ENCODE results near the gene SERPINA12.

SERPINA12 gene

DNA sequence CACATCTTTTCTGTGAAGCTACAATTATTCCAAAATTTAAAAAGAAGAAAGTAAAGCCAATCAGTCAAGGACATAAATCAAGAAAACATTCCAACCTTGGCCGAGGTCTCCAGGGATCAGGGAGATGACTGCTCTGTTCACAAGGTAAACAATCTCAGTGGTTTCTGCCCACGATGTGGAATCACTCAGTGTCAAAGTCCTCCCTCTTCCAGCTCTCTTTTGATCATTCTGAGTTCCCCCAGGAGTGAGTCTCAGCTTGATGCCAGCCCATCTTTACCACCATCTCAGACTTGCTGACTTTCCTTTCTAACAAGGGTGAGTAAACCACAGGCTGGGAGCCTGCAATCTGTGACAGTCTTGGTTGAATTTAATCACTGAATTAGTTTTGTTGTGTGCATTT is 28.5 kb downstream of the SERPINA12 start:
- no peak for DNase-seq (ENCODE audit: low read depth in 1 of 2, low spot score in 1 of 2)
- TF ChIP-seq, protein P1, sequence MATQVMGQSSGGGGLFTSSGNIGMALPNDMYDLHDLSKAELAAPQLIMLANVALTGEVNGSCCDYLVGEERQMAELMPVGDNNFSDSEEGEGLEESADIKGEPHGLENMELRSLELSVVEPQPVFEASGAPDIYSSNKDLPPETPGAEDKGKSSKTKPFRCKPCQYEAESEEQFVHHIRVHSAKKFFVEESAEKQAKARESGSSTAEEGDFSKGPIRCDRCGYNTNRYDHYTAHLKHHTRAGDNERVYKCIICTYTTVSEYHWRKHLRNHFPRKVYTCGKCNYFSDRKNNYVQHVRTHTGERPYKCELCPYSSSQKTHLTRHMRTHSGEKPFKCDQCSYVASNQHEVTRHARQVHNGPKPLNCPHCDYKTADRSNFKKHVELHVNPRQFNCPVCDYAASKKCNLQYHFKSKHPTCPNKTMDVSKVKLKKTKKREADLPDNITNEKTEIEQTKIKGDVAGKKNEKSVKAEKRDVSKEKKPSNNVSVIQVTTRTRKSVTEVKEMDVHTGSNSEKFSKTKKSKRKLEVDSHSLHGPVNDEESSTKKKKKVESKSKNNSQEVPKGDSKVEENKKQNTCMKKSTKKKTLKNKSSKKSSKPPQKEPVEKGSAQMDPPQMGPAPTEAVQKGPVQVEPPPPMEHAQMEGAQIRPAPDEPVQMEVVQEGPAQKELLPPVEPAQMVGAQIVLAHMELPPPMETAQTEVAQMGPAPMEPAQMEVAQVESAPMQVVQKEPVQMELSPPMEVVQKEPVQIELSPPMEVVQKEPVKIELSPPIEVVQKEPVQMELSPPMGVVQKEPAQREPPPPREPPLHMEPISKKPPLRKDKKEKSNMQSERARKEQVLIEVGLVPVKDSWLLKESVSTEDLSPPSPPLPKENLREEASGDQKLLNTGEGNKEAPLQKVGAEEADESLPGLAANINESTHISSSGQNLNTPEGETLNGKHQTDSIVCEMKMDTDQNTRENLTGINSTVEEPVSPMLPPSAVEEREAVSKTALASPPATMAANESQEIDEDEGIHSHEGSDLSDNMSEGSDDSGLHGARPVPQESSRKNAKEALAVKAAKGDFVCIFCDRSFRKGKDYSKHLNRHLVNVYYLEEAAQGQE (IDR thresholded peaks at IDR 0.05; ENCODE audit: insufficient replicate concordance, low read depth), result no peak
- TF ChIP-seq CTCF (IDR thresholded peaks at IDR 0.05; ENCODE audit: insufficient read depth, low read length), result no peak
- TF ChIP-seq GABPA (IDR thresholded peaks at IDR 0.05; ENCODE audit: low read depth), result no peak
- TF ChIP-seq POLR2AphosphoS5 (IDR thresholded peaks at IDR 0.05; ENCODE audit: low read depth), result no peak
- no peak for TF ChIP-seq SPI1 (IDR thresholded peaks at IDR 0.05; ENCODE audit: borderline replicate concordance, low read depth)
- no peak overlapping the region for H3K4me3 ChIP-seq (replicated peaks; ENCODE audit: insufficient read depth, low read length)
- no peak overlapping the region for H3K27ac ChIP-seq (replicated peaks)
- no peaks in the 10 kb centered on the region for H3K27me3 ChIP-seq (ENCODE audit: insufficient read depth, poor library complexity, severe bottlenecking)

DNA sequence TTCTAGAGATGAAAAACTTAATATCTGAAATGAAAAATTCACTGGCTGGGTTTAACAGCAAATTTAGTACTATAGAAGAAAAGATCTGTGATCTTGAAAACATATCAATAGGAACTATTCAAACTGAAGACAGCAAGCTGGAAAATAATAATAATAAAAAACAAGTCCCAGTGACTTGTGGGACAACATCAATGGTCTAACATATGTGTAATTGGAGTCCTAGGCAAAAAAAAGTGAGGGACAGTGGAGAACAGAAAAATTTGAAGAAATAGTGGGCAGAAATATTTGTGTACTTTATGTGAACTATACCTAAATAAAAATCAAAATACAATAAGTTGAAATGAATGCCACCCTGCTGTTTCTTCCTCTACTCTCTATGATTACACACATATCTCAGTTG is 30.8 kb downstream of the SERPINA12 start:
- TF ChIP-seq CTCF (IDR thresholded peaks at IDR 0.05; ENCODE audit: insufficient read depth, low read length) (no peak), GABPA (IDR thresholded peaks at IDR 0.05; ENCODE audit: low read depth) (no peak), SPI1 (IDR thresholded peaks at IDR 0.05; ENCODE audit: borderline replicate concordance, low read depth) (no peak), POLR2AphosphoS5 (IDR thresholded peaks at IDR 0.05; ENCODE audit: low read depth) (no peak)
- TF ChIP-seq, protein P1 (IDR thresholded peaks at IDR 0.05; ENCODE audit: insufficient replicate concordance, low read depth), result no peak
- no peak overlapping the region for H3K4me3 ChIP-seq (replicated peaks; ENCODE audit: insufficient read depth, low read length)
- H3K27me3 ChIP-seq (ENCODE audit: insufficient read depth, poor library complexity, severe bottlenecking), result no peaks in the 10 kb centered on the region
- H3K27ac ChIP-seq (replicated peaks), result no peak overlapping the region
- DNase-seq (ENCODE audit: low read depth in 1 of 2, low spot score in 1 of 2), result no peak

GRCh38 chr14:94476023-94476422 is 33.2 kb downstream of the SERPINA12 start, which contains the start of gene SERPINA9:
Gene SERPINA9 (minus strand): TSS chr14:94476197. CDS start chr14:94469840, 6,357 bp downstream.
- TF ChIP-seq GABPA (IDR thresholded peaks at IDR 0.05; ENCODE audit: low read depth) (no peak), CTCF (IDR thresholded peaks at IDR 0.05; ENCODE audit: insufficient read depth, low read length) (no peak), POLR2AphosphoS5 (IDR thresholded peaks at IDR 0.05; ENCODE audit: low read depth) (no peak), SPI1 (IDR thresholded peaks at IDR 0.05; ENCODE audit: borderline replicate concordance, low read depth) (no peak)
- TF ChIP-seq, protein P1 (IDR thresholded peaks at IDR 0.05; ENCODE audit: insufficient replicate concordance, low read depth), result no peak
- H3K27ac ChIP-seq (replicated peaks), result no peak within 1 kb of the TSS

More at GRCh38 chr14:94476023-94476422, 33.2 kb downstream of the SERPINA12 start, which contains the start of gene SERPINA9:
- no peaks in the 10 kb centered on the region for H3K27me3 ChIP-seq (ENCODE audit: insufficient read depth, poor library complexity, severe bottlenecking)
- no peak within 1 kb of the TSS for H3K4me3 ChIP-seq (replicated peaks; ENCODE audit: insufficient read depth, low read length)
- DNase-seq (ENCODE audit: low read depth in 1 of 2, low spot score in 1 of 2), result no peak

All from HL-60 (cell line).